Hypothalamus (tissue), 51 donors: Measurements from ENCODE around the gene SCAMP3.

Experiments used
- DNase-seq, 51 donors: peaks; one replicate each; lab custom pipeline; 2025; lab: John Stamatoyannopoulos, UW

Gene SCAMP3

DNA sequence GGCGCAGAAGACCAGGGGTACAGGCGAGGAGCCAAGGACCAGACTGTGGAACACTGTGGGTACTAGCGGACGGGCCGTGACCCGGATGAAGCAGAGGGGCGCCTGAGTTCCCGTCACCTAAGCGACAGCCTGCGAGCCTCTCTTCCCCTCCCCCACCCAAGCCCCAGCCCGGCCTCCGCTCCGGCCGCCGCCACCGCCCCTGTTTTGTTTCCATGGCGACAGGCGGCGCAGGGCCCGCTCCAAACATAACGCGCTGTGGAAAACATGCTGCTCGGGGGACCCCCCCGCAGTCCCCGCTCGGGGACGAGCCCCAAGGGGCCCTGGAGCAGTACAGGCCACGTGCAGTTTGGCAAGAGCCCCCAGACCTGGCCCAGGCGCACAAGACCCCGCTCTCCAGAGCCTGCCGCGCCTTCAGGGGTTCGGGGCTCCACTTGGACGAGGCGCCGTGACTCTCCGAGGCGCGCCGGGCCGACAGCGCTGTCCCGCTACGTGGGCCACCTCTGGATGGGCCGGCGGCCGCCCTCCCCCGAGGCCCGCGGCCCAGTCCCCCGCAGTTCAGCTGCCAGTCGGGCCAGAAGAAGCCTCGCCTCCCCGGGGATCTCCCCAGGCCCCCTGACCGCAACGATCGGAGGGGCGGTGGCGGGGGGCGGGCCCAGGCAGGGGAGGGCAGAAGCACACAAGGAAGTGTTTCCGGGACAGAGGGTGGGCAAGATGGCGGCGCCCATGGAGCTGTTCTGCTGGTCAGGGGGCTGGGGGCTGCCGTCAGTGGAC is 53.4 kb downstream of the SCAMP3 start, which contains the start of gene MTX1:
TSS of gene MTX1 (plus strand) at position 155 of the 771 bp plus-strand sequence. CDS start at position 265, 110 bp downstream.
- peak; percentile 60 to 92 (median 79) for DNase-seq

DNA sequence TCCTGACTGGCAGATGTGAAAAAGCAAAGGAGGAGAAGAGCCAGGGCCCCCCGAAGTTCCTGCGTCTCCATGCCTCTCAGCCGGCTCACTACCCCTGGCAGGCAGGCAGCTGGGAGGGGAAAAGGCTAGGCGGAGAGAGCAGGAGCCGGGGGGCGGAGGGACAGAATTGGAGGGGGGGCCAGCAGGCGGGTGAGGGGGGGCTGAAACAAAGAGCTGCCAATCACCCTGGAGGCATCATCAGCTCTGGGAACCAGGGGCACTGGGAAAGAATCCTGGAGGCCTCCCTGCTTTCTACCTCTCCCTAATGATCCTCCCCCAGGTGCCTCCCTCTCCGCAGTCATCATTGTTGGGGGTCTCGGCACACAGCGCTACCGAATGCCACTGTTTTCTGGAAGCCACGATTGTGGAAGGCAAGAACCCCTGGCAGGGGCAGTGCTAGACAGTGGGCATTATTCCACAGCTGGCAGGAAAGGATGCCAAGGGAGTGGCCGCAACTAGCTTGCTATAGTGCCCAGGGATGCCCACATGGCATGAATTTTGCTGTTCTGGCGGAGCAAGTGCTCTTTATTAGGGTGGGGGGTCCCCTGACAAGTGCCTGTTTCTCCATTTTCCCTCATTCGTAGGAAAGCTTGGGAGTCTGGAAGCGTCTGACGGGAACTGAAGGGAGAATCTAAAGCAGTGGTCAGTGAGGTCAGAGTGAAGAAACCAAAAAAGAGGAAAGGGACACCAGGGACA is 54.2 kb downstream of the SCAMP3 start, which contains the start of gene THBS3:
TSS of gene THBS3 (minus strand) at position 92 of the 735 bp plus-strand sequence. CDS start at position 71, 21 bp downstream.
- DNase-seq, result peak in 34 of 51 donors; percentile 9 to 77 (median 49)

DNA sequence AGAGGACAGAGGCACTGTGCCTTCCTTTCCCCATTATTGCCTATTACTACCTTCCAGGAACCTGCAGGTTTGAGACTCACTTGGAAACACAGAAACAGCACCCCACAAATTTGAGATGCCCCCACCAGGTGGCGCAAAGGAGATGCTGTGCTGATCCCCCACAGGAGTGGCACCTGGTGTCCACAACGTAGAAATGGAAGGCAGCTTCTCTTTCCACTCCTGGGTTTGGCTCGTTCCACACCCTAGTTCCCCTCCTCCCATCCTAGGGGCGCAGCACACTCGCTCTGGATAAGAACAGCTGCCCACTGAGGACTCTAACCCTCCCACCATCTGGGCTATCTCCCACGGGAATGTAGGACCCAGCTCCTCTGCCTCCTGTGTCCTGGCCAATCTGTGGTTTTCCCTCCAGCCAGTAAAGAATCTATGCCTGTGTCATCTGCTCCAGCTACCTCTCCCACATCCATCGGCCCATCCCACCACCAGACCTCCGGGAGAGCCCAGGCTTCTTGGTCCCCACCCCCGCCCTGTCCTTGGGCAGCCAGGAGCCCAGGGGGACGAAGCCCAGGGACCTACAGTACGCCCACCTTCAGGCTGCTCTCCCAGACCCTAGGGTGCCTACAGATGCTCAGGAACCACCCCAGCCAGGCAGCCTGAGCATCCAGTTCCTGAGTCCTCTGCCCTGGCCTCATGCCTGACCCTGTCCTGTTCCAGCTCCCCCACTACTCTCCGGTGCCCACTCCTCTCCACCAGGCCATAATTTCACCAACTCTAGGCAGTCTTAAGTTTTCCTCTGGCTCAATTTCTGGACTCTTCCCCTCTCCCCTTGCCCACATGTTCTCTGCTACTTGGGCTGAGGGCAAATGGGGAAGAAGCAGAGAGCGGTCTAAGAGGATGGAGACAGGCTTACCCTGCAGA is 55.0 kb downstream of the SCAMP3 start:
- peak in 45 of 51 donors; percentile 14 to 81 (median 54) for DNase-seq
